Gastrocnemius medialis (tissue), 4 donors: ENCODE results near the gene GREB1L. TPM values are rescaled to one million over a fixed set of nuclear protein-coding genes. Genes with fewer than 3 reads are reported as not detected.
A peak's percentile ranks its signal among the peaks of the same experiment; 100 is the strongest.

Experiments used
- ATAC-seq, 2 donors: fragments of 150-250 bp; one replicate each; pipeline ENCODE4 v1.9.1; 2016
- DNase-seq, 2 donors: peaks; one replicate each; pipeline ENCODE4 v3.0.0-alpha.2; 2019
- H3K27ac ChIP-seq, 4 donors: fragments of 200-600 bp; sonication (generic); 1 replicate in 1 of 4; 2 replicates in 3 of 4; pipeline ENCODE4 v1.5.1; 2016 to 2018; ENCODE audit warnings: mild to moderate bottlenecking in 2 of 4, moderate library complexity in 1 of 4
- H3K27me3 ChIP-seq, 3 donors: fragments of 200-600 bp; sonication (generic) in 2 of 3; 1 replicate in 1 of 3; 2 replicates in 2 of 3; pipeline versions ENCODE4 v1.5.1 to v1.6.0; 2016 to 2019; ENCODE audit warnings: mild to moderate bottlenecking in 1 of 3, moderate library complexity in 1 of 3
- H3K36me3 ChIP-seq, 2 donors: fragments of 200-600 bp; sonication (generic) in 1 of 2; one replicate each; pipeline ENCODE4 v1.5.1; 2017 to 2018
- H3K4me1 ChIP-seq, 2 donors: fragments of 200-600 bp; sonication (generic) in 1 of 2; one replicate each; pipeline ENCODE4 v1.5.1; 2016 to 2017; ENCODE audit warnings: mild to moderate bottlenecking in 2 of 2
- H3K4me3 ChIP-seq, 4 donors: fragments of 200-600 bp; sonication (generic) in 3 of 4; 1 replicate in 1 of 4; 2 replicates in 3 of 4; pipeline ENCODE4 v1.5.1; 2016 to 2019; ENCODE audit warnings: mild to moderate bottlenecking in 2 of 4
- H3K9me3 ChIP-seq, 3 donors: fragments of 200-600 bp; sonication (generic) in 2 of 3; 1 replicate in 1 of 3; 2 replicates in 2 of 3; pipeline ENCODE4 v1.5.1; 2016 to 2019
- CTCF ChIP-seq, 5 experiments: fragments of 450-650 bp in 3 of 5; fragments of 200-600 bp in 2 of 5; sonication (generic) in 2 of 5; IDR thresholded peaks in 4 of 5; conservative IDR thresholded peaks in 1 of 5; 1 replicate in 4 of 5; 2 replicates in 1 of 5; pipeline ENCODE4 v1.5.1; 2016 to 2019; ENCODE audit warnings: antibody characterized with exemption in 5 of 5, mild to moderate bottlenecking in 3 of 5, moderate library complexity in 3 of 5
- POLR2A ChIP-seq, 2 donors: fragments of 450-650 bp; IDR thresholded peaks; one replicate each; pipeline ENCODE4 v1.6.1; 2017; ENCODE audit warnings: antibody characterized with exemption in 2 of 2, mild to moderate bottlenecking in 2 of 2, moderate library complexity in 2 of 2
- in situ Hi-C, 4 donors: fragments of 200-750 bp; cut with MboI; loops; one replicate each; pipeline versions ENCODE4 v1.15.0 to v1.8.0; 2017; ENCODE audit warnings: low sequenced_read_pairs in 4 of 4
- intact Hi-C: fragments of 100-400 bp; cut with DNase I; formaldehyde crosslinking; loops from one replicate; pipeline ENCODE4 v1.15.1; 2023; ENCODE audit warnings: low total_unique reads
- total RNA-seq, 4 donors: library from RNA; depleted of rRNA; stranded (reverse); fragments of >200 nt; gene quantifications; one replicate each; pipeline versions ENCODE4 v1.1.0 to v1.2.3, GENCODE V29; 2016

Gene GREB1L
- total RNA-seq, 4 donors from 2014 or later, result 4.4 to 14.4 (median 7.4) TPM

DNA sequence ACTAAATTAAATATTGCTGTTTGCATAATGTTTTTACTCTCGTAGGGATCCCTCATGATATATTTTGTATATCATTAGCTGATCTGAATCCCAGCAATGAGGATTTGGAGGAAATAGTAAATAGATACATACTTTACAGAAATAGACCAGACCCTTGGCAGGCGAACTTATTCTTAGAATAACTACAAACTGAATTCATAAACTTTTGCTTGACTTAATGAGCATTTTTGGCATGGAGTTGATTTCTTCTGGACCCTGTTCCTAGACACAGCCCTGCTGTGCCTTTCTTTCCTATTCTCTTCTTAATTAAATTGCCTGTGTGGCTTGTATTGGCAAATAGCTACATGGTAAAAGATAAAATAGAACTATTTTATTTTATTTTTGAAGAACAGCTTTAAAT lies 145.9 kb downstream of the GREB1L start:
- no peaks in the 10 kb centered on the region for H3K27me3 ChIP-seq
- H3K9me3 ChIP-seq, result no peaks in the 10 kb centered on the region
- H3K4me3 ChIP-seq, result no peak overlapping the region
- ATAC-seq (no peak), DNase-seq (no peak)
- H3K27ac ChIP-seq, result no peak overlapping the region
- in situ Hi-C loops (loop anchor here in 2 of 4 donors (25.0 kb wide), 1 partner anchor 101 kb away; no protein-coding TSS in a partner anchor), intact Hi-C loops (no loop called here)
- H3K4me1 ChIP-seq, result no peaks in the 10 kb centered on the region
- H3K36me3 ChIP-seq, result no peaks in the 10 kb centered on the region
- TF ChIP-seq CTCF (IDR thresholded peaks at IDR 0.05 in 4 of 5, conservative IDR thresholded peaks at IDR 0.05 in 1 of 5) (no peak), POLR2A (IDR thresholded peaks at IDR 0.05) (no peak)

- H3K4me1 ChIP-seq, result no peaks in the 10 kb centered on the region
- intact Hi-C loops, result no loop called here
- in situ Hi-C loops, result loop anchor here in 2 of 4 donors (25.0 kb wide), 1 partner anchor 102 kb away; no protein-coding TSS in a partner anchor
Measured at GRCh38 chr18:21389283-21389682, 147.3 kb downstream of the GREB1L start.

DNA sequence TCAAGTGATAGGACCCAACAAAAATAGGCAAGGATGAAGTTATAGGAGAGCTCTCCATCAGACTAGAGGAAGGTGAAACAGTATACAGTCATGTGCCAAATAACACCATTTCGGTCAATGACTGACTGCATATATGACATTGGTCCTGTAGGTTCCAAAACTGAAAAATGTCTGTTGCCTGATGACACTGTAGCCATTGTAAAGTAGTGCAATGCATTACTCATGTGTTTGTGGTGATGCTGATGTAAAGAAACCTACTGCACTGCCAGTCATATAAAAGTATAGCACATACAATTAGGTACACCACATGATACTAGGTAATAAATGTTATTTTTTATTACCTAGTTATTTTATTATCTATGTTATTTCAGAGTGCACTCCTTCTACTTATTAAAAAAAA lies 147.9 kb downstream of the GREB1L start:
- no peaks in the 10 kb centered on the region for H3K4me1 ChIP-seq
- in situ Hi-C loops, result loop anchor here in 2 of 4 donors (25.0 kb wide), 1 partner anchor 103 kb away; no protein-coding TSS in a partner anchor
- H3K9me3 ChIP-seq, result no peaks in the 10 kb centered on the region
- intact Hi-C loops, result no loop called here
- TF ChIP-seq CTCF (IDR thresholded peaks at IDR 0.05 in 4 of 5, conservative IDR thresholded peaks at IDR 0.05 in 1 of 5), result no peak
- TF ChIP-seq POLR2A (IDR thresholded peaks at IDR 0.05), result no peak
- no peak overlapping the region for H3K4me3 ChIP-seq
- DNase-seq, result no peak
- no peak for ATAC-seq
- H3K27ac ChIP-seq, result no peak overlapping the region
- H3K36me3 ChIP-seq, result no peaks in the 10 kb centered on the region
- no peaks in the 10 kb centered on the region for H3K27me3 ChIP-seq

More at GRCh38 chr18:21389283-21389682, 147.3 kb downstream of the GREB1L start:
- ATAC-seq (no peak), DNase-seq (no peak)
- Histone ChIP-seq H3K4me3 (no peak overlapping the region), H3K27ac (no peak overlapping the region), H3K9me3 (no peaks in the 10 kb centered on the region), H3K36me3 (no peaks in the 10 kb centered on the region), H3K27me3 (no peaks in the 10 kb centered on the region)
- no peak for TF ChIP-seq POLR2A (IDR thresholded peaks at IDR 0.05)
- no peak for TF ChIP-seq CTCF (IDR thresholded peaks at IDR 0.05 in 4 of 5, conservative IDR thresholded peaks at IDR 0.05 in 1 of 5)

GRCh38 chr18:21391074-21391673 lies 149.1 kb downstream of the GREB1L start:
- H3K4me3 ChIP-seq, result no peak overlapping the region
- H3K4me1 ChIP-seq, result no peaks in the 10 kb centered on the region
- H3K27ac ChIP-seq, result no peak overlapping the region
- H3K36me3 ChIP-seq, result no peaks in the 10 kb centered on the region
- ATAC-seq (peak in 1 of 2 donors; percentile 24), DNase-seq (no peak)
- no peaks in the 10 kb centered on the region for H3K27me3 ChIP-seq
- intact Hi-C loops (no loop called here), in situ Hi-C loops (loop anchor here in 2 of 4 donors (25.0 kb wide), 1 partner anchor 104 kb away; no protein-coding TSS in a partner anchor)
- TF ChIP-seq CTCF (IDR thresholded peaks at IDR 0.05 in 4 of 5, conservative IDR thresholded peaks at IDR 0.05 in 1 of 5), result no peak
- no peak for TF ChIP-seq POLR2A (IDR thresholded peaks at IDR 0.05)
- H3K9me3 ChIP-seq, result no peaks in the 10 kb centered on the region
